ENCODE measurements around the gene ANKRD34A. TPM values are rescaled to one million over a fixed set of nuclear protein-coding genes. Genes with fewer than 3 reads are reported as not detected.

Gene ANKRD34A
- total and polyA plus RNA-seq, 9 donors: 0.48 to 5.2 (median 2.3) TPM

- H3K4me3 ChIP-seq: no peak overlapping the region
- intact Hi-C loops (cut with DNase I): no loop called here
- peaks cover 16% of the 10 kb centered on the region for H3K4me1 ChIP-seq (ENCODE audit: insufficient read depth)
These were observed 19.8 kb upstream of the ANKRD34A start for GRCh38 chr1:145983960-145984830.

GRCh38 chr1:145983206-145983675 is 18.9 kb upstream of the ANKRD34A start:
- WGBS, 3 donors: 63 to 76% (median 76%) methylated on average over 1 of the region's 1 CpG
- Histone ChIP-seq H3K27me3 (no peaks in the 10 kb centered on the region), H3K4me3 (no peak overlapping the region), H3K36me3 (no peaks in the 10 kb centered on the region), H3K4me1 (ENCODE audit: insufficient read depth) (peaks cover 23% of the 10 kb centered on the region), H3K9me3 (no peaks in the 10 kb centered on the region), H3K27ac (peak overlapping the region in 1 of 2 donors; percentile 76)
- TF ChIP-seq EP300 (IDR thresholded peaks at IDR 0.05): no peak
- no peak for TF ChIP-seq POLR2A (IDR thresholded peaks at IDR 0.05)
- no peak for TF ChIP-seq CTCF (IDR thresholded peaks at IDR 0.05)
- intact Hi-C loops (cut with DNase I): no loop called here
- peak in 1 of 5 donors; percentile 24 for DNase-seq

More at GRCh38 chr1:145983960-145984830, 19.8 kb upstream of the ANKRD34A start:
- H3K27ac ChIP-seq: no peak overlapping the region
- H3K36me3 ChIP-seq: no peaks in the 10 kb centered on the region
- no peaks in the 10 kb centered on the region for H3K27me3 ChIP-seq
- WGBS, 3 donors: 92 to 94% (median 93%) methylated on average over 12 of the region's 12 CpGs
- no peaks in the 10 kb centered on the region for H3K9me3 ChIP-seq
- TF ChIP-seq EP300 (IDR thresholded peaks at IDR 0.05): no peak
- TF ChIP-seq POLR2A (IDR thresholded peaks at IDR 0.05): no peak
- no peak for TF ChIP-seq CTCF (IDR thresholded peaks at IDR 0.05)
- peak in 1 of 5 donors; percentile 6 for DNase-seq

- WGBS, 3 donors: 54 to 63% (median 58%) methylated on average over 6 of the region's 6 CpGs
- Histone ChIP-seq H3K4me1 (ENCODE audit: insufficient read depth) (peaks cover 28% of the 10 kb centered on the region), H3K36me3 (no peaks in the 10 kb centered on the region), H3K4me3 (no peak overlapping the region), H3K9me3 (no peaks in the 10 kb centered on the region), H3K27me3 (no peaks in the 10 kb centered on the region), H3K27ac (peak overlapping the region in 1 of 2 donors; percentile 76)
- peak in 1 of 5 donors; percentile 64 for DNase-seq
- TF ChIP-seq EP300 (IDR thresholded peaks at IDR 0.05) (no peak), CTCF (IDR thresholded peaks at IDR 0.05) (no peak)
- intact Hi-C loops (cut with DNase I): no loop called here
These were observed 17.8 kb upstream of the ANKRD34A start for GRCh38 chr1:145982010-145982723.

GRCh38 chr1:145980457-145980994 is 16.2 kb upstream of the ANKRD34A start:
- H3K4me1 ChIP-seq (ENCODE audit: insufficient read depth): peaks cover 27% of the 10 kb centered on the region
- no peak for TF ChIP-seq CTCF (IDR thresholded peaks at IDR 0.05)
- TF ChIP-seq POLR2A (IDR thresholded peaks at IDR 0.05): no peak
- no peak for TF ChIP-seq EP300 (IDR thresholded peaks at IDR 0.05)
- DNase-seq: peak in 1 of 5 donors; percentile 33
- intact Hi-C loops (cut with DNase I): loop anchor here in 1 of 4 donors (2.0 kb wide), 1 partner anchor 20 kb away; no protein-coding TSS in a partner anchor
- no peaks in the 10 kb centered on the region for H3K36me3 ChIP-seq
- no peaks in the 10 kb centered on the region for H3K9me3 ChIP-seq
- no peak overlapping the region for H3K4me3 ChIP-seq
- 88 to 100% (median 90%) methylated on average over 1 of the region's 1 CpG for WGBS, 3 donors
- H3K27me3 ChIP-seq: no peaks in the 10 kb centered on the region
- peak overlapping the region; percentile 8 to 76 for H3K27ac ChIP-seq

Data from ovary (tissue), 9 donors.